HTERT RPE-1 (cell line): ENCODE results near the gene PATJ.
"Not testable (repeated sequence)": the region's sequence is repeated elsewhere in the genome, so short reads cannot be mapped to it uniquely, and the experiment has no call there.

Source experiments
- in situ Hi-C: fragments of 300-500 bp; cut with MboI; formaldehyde crosslinking; loops from 4 replicates; pipeline ENCODE4 v1.14.3; 2020; ENCODE audit warnings: low sequenced_read_pairs

PATJ gene

DNA sequence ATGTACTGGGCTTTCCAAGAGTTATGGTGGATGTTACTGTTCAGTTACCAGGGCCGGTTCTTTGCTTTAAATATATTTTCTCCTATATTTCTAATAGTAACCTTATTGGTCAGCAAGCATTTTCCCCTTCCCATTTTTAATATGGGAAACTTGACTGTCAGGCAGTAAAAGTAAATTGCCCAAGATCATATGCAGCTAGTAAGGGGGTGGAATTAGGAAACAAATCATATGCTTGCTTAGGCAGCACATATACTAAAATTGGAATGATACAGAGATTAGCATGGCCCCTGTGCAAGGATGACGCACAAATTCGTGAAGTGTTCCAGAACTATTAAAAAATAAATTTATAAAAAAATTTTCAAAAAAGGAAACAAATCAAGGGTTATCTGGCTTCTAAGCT, 73.9 kb downstream of the PATJ start:
- in situ Hi-C loops = no loop called here

DNA sequence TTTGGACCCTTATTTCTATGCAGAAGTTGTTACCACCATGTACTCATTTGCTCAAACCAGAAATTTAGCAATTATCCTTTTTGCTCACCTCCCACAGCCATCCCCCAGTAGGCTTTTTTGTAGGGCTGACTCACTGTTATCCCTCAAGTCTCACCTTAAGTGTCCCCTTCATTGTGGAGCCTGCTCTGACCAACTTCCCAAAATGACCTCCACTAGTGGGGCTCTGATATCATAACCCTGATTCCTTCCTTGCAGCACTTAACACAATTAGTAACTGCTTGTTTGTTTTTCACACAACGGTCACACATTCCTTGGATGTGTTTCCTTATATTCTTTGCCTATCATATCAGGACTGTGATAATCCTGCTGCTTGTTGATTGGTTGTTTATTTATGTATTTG, 76.7 kb downstream of the PATJ start:
- in situ Hi-C loops = no loop called here

DNA sequence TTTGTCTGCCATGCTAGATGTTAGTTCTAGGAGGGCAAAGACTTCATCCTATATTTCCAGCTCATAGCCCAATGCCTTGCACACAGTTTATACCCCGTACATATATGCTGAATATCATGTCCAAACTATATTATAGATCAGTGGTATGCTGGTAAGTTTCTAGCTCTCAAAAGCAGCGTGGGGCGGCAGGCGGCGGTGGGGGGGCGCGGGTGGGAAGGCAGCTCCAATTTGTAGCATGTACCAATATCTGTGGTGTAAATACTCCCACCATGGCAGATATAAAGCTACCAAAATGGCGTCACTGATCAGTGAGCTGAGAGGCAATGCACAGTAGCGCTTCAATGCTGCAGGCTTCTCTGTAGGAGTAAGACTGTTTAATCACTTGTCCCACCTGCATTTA, 77.1 kb downstream of the PATJ start:
- in situ Hi-C loops = no loop called here

DNA sequence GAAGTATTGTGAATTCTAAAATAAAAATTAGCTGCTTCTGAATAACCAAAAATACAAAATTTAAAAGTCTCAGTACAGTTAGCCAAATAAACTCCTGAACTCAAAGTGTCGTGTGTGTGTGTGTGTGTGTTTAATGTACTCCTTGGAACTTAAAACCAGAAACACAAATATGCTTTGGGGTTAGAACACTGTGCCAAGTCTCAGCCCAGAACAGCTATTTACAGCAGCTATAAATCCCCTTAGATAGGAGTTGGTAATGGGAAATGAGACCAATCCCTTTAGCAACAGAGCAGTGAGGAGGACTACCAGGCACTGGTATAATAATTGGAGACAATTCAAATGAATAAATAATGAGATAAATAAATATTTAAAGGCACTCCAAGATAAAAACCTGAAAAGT, 83.1 kb downstream of the PATJ start:
- in situ Hi-C loops = no loop called here

DNA sequence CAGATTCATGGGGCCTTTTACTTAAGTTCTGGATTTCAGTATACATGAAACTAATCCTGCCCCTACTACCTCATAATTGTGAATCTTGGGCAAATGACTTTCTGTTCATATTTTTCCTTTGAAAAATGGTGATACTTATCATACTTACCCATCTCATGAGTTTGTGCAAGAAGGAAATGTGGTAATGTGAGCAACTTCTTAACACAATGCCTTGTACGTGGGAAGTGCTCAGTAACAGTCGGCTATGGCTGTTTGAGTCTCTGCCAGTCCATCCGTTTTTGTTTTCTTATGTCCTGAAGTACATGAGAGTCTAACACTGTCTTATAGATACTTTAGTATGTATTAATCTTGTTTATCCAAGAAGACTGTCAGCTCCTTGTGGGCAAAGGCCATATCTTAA, 86.5 kb downstream of the PATJ start:
- in situ Hi-C loops = no loop called here

DNA sequence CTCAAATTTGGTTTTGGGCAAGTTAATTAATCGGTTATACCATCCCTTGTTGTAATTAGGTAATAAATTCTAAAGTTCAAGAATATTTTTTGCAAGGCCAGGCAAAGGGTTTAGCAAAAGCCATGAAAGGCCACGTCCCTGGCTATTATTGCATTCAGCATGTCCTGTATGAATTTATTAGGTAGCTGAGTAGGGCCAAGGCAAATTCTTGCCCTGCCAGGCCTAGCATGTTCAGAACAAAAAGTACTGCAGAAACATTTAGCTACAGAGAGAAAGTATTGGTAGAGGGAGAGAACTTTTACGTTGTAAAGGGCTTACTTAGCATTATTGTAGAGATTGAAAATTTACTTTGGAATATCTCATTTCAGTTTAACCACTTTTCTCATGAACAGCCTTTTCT, 94.4 kb downstream of the PATJ start:
- in situ Hi-C loops = no loop called here

DNA sequence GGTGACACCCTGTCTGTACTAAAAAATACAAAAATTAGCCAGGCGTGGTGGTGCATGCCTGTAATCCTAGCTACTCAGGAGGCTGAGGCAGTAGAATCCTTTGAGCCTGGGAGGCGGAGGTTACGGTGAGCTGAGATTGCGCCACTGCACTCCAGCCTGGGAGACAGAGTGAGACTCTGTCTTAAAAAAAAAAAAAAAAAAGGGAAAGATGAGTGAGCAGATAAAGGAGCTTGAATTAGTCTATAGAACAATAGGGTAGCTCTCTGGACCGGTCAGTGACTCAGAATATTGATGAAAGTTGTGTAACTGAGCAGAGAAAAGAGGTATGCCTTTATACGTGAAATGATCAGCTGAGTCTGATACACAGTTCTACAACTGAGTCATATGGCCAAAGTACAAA, 95.3 kb downstream of the PATJ start:
- in situ Hi-C loops = not testable (repeated sequence)

DNA sequence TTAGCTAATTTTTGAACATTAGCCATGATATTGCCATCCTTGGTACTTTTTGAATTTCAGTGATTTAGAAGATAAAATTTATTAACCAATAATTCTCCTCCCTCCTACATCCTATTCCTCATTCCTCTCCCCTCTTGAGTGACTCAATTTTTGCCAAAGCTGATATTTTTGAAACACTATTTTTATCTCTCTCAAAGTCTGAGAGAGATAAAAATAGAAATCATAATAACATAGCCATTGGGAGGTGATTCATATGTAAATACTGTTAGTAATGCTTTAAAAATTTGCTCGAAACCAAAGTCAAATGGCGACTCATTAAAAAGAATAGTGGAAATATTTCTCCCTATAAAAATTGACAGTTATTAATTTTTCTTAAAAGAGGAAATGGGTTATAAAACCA, 97.4 kb downstream of the PATJ start:
- in situ Hi-C loops = no loop called here

DNA sequence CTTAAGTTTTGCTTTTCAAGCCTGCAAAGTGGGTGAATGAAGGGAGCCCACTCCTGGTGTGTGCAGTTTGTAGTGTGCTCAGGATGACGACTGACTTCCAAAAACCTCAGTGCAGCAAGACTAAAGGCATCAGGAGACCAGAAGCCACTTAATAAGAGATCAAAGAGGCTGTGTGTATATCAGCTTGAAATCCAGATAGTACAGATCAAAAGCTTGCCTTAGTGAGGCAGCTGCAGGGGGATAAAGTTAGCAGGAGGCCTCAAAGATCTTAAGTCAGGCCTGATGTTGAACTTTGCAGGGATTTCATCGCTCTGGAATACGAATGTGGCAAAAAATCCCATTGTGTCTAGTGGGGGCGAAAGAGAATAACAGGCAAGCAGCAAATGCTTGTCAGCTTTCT, 99.8 kb downstream of the PATJ start:
- in situ Hi-C loops = no loop called here

DNA sequence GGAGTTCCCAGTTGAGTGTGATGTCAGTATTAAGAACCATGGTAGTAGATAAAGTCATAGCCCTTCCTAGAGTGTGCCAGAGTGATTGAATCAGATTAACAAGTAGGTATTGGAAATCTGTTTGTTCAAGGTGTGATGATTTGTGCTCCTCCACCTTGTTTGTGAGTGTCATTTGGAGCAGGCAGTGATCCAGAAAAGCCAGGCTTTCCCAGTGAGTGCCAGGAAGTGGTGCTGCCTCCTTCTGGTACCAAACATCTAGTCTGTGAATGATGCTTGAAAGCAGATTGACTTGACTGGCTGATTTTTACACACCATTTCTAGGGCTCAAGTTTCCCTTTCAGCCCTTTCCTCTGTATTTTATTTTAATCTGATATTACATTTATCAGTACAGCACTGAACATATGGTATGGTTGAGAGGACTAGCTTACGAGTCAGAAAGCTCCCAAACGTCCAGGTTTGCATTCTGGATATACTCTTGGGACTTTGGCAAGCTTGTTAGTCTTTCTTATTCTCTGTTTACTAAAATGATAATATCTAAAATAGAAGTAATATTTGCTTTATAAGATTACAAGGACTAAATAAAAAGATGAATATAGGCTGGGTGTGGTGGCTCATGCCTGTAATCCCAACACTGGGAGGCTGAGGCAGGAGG, 100.7 kb downstream of the PATJ start:
- in situ Hi-C loops = no loop called here

DNA sequence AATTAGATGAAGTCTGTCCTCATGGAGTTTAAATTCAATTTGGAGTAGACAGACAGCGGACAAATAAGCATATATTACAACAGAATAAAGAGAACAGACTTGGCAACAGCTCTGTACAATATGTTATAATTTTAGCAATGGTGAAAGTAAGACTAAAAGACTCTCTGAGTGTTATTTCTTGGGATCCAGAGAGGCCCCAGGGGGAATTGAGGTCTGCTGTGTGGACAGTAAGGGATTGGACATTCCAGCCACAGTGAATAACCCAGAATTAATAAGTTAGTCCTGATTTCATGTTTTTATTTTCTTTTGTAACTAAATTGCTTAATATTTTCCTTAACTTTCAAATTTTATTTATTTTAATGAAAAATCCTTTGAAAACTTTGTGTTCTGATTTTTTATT, 101.7 kb downstream of the PATJ start:
- in situ Hi-C loops = no loop called here

DNA sequence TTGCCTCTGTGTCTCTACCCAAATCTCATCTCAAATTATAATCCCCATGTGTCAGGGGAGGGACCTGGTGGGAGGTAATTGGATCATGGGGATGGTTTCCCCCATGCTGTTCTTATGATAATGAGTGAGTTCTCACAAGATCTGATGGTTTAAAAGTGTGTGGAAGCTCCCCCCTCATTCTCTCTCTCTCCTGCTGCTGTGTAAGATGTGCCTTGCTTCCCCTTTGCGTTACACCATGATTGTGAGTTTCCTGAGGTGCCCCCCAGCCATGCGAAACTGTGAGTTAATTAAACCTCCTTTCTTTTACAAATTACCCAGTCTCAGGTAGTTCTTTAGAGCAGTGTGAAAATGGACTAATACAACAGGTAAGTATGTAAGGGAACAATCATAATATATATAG, 102.4 kb downstream of the PATJ start:
- in situ Hi-C loops = not testable (repeated sequence)

DNA sequence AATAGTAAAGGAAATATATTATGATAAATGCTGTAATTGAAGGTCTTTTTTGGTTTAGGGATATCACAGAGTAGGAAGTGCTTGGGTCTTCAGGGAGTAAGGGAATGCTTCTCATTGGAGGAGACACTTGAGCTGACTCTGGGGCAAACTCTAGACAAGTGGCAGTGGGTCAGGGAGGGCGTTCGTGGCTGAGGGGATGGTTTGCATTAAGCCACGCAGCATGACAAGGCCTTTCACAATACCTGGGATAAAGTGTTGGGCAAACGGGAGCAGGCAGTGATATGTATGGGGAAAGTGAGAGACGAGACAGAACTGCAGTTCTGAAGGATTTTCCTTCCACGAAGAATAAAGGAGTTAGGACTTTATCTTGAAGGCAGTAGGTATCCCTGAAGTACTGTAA, 109.0 kb downstream of the PATJ start:
- in situ Hi-C loops = no loop called here

DNA sequence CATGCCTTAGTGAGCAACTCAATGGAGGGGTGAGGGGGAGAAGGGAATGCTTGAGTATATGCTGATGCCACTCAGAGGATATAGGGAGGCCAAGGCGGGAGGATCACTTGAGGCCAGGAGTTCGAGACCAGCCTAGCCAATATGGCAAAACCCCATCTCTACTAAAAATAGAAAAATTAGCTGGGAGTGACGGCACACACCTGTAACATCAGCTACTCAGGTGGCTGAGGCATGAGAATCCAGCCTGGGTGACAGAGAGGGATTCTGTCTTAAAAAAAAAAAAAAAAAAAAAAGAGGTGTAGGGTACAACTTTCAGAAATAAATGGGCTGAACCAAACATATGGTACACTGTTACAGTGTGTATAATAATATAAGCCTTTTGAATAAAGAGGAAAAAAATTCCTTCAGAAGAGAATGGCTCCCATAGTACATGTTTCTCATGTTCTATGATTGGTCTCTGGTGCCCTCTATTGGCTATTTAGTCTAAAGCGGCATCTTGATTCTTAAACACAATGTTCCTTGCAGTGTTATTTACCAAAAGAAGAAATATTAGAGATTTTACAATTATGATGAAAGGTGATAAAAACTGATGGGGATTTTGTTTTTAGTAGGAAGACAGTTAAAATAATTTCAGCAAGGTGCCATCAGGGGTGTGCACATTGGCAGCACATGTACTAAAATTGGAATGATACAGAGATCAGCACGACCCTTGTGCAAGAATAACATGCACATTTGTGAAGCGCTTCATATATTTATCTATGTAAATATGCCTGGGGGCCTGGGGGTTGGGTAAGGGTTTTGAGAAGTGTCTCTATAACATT, 109.8 kb downstream of the PATJ start:
- in situ Hi-C loops = no loop called here

DNA sequence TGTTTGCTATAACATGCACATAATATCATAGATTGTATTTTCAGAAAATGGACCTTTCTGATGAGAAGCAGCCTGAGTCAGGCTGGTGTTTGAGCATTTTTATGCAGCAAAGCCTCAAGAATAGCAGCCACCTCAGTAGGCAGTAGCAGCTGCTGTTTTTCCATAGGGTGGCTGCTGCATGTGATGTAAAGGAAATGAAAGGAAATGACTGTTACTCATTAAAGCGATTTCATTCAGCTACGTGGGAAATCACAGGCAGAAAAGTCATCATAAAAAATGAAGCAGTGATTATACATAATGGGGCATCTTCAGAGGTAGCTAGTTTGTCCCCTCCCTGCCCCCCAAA, 110.4 kb downstream of the PATJ start:
- in situ Hi-C loops = no loop called here

DNA sequence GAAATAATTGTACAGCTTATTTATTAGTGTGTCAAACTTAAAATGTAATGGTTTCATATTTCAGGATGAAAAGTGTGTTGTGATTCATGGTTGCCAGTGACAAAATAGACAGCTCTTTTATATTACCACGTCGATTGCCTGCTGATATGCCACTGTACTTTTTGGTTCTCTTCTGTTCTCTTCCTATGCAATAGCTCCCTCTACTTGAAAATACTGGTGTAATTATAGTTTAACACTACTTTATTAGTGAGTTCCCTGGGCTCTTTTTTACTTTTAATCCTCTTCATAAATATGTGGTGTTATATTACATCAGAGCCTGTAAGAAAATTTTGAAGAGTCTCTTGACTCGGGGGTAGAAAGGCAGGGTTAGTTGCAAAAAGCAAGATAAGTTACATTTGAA, 111.3 kb downstream of the PATJ start:
- in situ Hi-C loops = no loop called here

DNA sequence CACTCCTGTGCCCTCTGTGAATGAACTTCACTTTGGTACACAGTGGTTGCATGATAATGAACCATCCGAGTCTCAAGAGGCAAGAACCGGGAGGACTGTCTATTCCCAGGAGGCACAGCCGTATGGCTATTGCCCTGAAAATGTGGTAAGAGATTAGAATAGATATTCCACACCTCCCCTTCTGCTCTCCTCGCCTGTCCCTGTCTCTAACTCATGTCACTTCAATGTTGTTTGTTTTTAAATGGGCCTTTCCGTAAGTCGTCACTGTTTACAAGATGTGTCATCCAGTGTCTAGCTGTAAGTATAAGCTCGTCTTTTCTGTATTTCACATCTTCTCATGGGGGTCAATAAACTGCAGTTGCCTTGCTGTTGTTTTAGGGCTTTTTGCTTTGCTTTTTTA, 122.2 kb downstream of the PATJ start:
- in situ Hi-C loops = no loop called here

DNA sequence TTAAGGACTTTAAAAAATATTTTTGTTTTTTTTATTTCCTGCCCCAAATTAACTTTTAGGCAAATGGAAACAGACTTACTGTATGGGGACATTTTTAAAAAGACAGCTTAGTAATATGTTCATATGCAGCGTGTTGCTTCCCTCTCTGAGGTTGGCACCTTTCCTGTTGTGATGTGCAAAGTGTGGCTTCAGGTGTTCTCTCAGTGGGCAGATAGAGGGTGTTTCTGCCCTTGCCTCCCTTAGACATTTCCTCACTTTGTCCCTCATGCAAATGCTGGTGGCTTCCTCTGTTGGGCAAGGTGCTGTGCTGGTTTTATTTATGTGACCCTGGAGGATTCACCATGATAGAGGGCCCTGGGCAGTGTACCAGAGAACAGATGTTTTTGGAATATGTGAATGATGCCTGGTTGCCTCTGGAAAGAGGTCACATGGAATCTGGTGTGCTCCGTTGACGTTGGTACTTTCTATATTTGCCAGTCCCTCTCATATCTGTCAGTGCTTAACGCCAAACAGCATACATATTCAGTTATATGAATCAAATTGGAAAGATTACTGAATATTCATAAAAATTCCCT, 123.5 kb downstream of the PATJ start:
- in situ Hi-C loops = no loop called here

DNA sequence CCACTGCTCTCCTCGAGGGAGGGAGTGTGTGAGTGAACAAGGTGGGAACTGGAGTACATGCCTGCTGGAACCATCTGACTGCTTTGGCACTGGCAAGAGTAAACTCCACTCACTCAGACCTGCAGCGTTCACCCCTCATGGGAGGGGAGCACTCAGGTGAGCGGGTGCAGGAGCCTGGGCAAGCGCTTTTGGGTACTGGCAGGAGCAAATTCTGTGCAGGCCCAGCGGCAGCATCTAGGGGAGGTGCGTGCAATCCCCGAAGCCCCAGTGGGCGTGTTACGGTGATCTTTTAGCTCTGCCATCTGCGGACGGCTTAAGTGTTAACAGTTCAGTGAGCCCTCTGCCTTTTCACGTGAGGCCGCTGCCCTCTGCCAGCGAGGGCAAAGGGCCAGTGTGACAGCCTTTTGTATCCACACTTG, 127.4 kb downstream of the PATJ start:
- in situ Hi-C loops = no loop called here

DNA sequence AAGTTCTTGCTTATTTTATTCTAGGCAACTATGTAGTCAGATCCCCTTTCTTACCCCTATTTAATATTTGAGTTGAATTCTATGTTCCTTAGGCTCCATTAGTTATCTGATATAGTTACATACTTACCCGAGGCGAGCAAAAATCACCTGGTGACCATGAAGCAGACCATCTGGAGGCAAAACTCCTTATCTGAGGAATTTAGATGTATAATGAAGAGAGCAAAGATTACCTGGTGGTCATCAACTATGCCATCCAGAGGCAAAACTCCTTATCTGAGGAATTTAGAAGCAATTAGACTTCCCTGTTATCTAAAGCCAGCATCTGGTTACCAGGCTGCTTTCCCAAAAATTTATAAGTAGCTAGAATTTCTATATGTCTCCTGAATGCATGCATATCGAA, 129.9 kb downstream of the PATJ start:
- in situ Hi-C loops = no loop called here

DNA sequence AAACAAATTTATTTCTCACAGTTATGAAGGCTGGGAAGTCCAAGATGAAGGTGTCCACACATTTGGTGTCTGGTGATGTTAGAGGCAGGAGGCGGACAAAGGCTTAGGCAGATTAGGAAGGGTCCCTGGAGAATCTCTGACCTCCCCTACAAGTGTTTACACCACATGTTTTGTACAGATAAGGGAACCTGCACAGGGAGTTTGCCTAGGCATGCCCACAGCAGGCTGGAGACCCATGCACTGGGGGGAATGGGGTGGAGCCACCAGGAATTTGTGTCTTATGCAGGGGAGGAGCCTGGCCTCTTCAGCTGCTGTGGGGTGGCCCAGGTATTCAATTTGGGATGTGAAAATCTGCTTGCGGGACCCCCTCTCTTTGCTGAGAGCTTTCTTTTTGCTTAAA, 131.3 kb downstream of the PATJ start:
- in situ Hi-C loops = no loop called here

DNA sequence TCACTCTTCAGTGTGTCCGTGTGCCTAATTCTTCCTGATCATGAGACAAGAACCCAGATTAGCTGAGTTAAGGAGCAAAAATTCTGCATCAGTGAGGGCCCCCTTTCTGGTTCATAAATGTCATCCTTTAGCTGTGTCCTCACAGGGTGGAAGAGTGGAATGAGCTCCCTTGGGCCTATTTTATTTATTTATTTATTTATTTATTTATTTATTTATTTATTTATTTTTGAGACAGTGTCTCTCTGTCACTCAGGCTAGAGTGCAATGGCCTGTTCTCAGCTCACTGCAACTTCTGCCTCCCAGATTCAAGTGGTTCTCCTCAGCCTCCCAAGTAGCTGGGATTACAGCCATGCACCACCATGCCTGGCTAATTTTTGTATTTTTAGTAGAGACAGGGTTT, 131.7 kb downstream of the PATJ start:
- in situ Hi-C loops = no loop called here

DNA sequence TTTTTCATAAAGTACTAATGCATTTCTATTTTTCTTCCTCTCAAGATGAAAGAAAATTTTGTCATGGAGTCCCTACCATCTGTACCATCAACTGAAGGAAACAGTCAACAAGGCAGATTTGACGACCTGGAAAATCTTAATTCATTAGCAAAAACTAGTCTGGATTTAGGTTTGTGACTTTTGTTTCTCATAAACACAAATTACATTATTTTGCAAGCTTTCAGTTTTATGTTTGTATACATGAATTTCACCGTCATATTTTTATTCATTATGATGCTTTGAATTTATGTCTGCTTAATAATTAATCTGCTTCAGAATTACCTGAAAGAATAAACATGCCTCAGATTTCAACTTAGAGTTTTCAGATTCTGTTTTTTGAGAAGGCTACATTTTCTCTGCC, 132.9 kb downstream of the PATJ start:
- in situ Hi-C loops = no loop called here
